Neural cell (in vitro differentiated cells): ENCODE data around the gene NUP210.

ENCODE experiments used
- CTCF ChIP-seq: fragments of 450-650 bp; IDR thresholded peaks from 2 replicates; pipeline ENCODE4 v1.5.1; 2014; ENCODE audit warnings: antibody characterized with exemption, mild to moderate bottlenecking, moderate library complexity; ENCODE audit not compliant: poor library complexity, severe bottlenecking
- EP300 ChIP-seq: fragments of 450-650 bp; conservative IDR thresholded peaks from 2 replicates; pipeline ENCODE4 v1.6.1; 2014; ENCODE audit warnings: antibody characterized with exemption, mild to moderate bottlenecking, moderate library complexity; ENCODE audit not compliant: poor library complexity, severe bottlenecking
- EZH2 ChIP-seq: fragments of 200-600, 300-800 bp; shearing (Covaris generic), sonication (generic); IDR thresholded peaks from 2 replicates; pipeline ENCODE4 v1.6.1; 2014; ENCODE audit warnings: antibody characterized with exemption, low read length, borderline replicate concordance, mild to moderate bottlenecking; ENCODE audit not compliant: insufficient read depth, poor library complexity, severe bottlenecking
- POLR2AphosphoS5 ChIP-seq: IDR thresholded peaks from 2 replicates; pipeline ENCODE4 v1.6.1; 2012
- RAD21 ChIP-seq: fragments of 450-650 bp; conservative IDR thresholded peaks from 2 replicates; pipeline ENCODE4 v1.6.1; 2014; ENCODE audit warnings: antibody characterized with exemption, mild to moderate bottlenecking, moderate library complexity
- REST ChIP-seq: IDR thresholded peaks from 2 replicates; pipeline ENCODE4 v1.6.1; 2012; ENCODE audit warnings: borderline replicate concordance
- SMC3 ChIP-seq: fragments of 450-650 bp; conservative IDR thresholded peaks from 2 replicates; pipeline ENCODE4 v1.6.1; 2014; ENCODE audit warnings: antibody characterized with exemption, mild to moderate bottlenecking, moderate library complexity; ENCODE audit not compliant: poor library complexity
- TAF1 ChIP-seq: IDR thresholded peaks from 2 replicates; pipeline ENCODE4 v1.6.1; 2012; ENCODE audit warnings: low read depth

- TF ChIP-seq EZH2 = no peak
- no peak for TF ChIP-seq CTCF
- TF ChIP-seq POLR2AphosphoS5 = no peak
- TF ChIP-seq TAF1 = no peak
- no peak for TF ChIP-seq REST
- TF ChIP-seq SMC3 = no peak
- TF ChIP-seq RAD21 = no peak
- TF ChIP-seq EP300 = no peak
Measured at GRCh38 chr3:13280811-13281506, 139.2 kb downstream of the NUP210 start.
